ENCODE data around the gene COMMD2. TPM values are rescaled to one million over a fixed set of nuclear protein-coding genes. Genes with fewer than 3 reads are reported as not detected.

The COMMD2 gene
- total and polyA plus RNA-seq, 2 of the 4 experiments (the other 2 are of a cell fraction), result 23.6 to 46.1 TPM

DNA sequence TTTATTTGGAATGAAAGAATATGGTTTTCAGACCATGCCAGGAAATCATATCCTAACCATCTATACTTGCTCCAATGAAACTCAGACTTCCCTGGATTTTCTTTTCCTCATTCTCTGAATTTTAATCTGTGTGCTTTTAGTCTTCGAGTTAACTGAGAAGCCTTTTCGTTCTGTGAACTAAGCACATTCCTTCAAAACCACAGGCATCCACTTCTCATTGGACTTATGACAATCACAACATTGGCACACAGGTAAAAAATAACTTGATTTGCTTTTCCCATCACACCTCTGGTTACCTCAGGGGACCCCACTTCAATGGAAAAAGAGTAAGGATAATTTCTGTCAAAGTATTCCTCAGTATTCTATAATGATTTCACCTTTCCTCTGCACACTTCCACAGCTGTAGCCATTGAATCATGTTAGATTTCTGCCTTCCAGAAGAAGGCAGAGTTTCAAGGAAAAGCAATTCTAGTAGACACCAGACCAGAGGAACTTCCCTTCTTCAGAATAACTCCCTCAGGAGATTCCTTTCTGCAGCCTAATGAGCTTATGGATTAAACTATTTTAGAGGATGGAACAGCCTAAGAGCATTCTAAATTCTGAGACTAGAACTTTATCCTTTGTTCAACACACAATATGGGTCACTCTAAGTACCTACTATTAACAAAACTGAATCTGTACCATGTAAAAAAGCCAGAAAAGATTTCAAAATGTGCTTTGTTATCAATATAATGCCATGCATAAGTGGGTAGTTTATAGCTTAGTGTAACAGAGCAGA is 15.9 kb downstream of the COMMD2 start (continued):
- no peak for TF ChIP-seq RAD21 (IDR thresholded peaks at IDR 0.05; ENCODE audit: low read length)

DNA sequence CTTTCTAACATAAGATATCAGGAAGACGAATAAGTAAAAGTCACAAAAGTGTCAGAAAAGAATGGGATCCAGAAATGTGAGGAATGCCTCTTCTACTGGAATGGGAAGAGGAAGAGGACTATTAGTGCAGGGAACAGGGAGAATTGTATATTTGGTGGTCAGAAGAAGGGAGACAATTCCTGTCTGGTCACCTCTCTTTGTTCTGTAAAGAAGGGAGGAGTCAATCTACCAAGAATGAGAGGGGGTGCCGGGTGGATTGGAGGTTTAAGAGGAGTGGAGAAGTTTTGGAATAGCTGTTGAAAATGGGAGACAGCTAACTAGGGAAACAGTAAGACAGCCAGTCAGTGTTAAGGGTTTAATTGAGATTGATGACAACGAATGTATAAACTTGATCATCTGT is 20.1 kb downstream of the COMMD2 start:
- ATAC-seq (ENCODE audit: low read depth) (no peak), DNase-seq (no peak)
- Histone ChIP-seq H2AK5ac (ENCODE audit: low read depth, low read length) (no peak overlapping the region), H3K23ac (ENCODE audit: low read depth, low read length) (no peak overlapping the region), H3K9ac (ENCODE audit: low read depth, low read length) (no peak overlapping the region), H2AFZ (replicated peaks; ENCODE audit: low read length, poor library complexity) (no peak overlapping the region), H4K91ac (ENCODE audit: insufficient read depth, low read depth, low read length) (no peak overlapping the region), H3K36me3 (ENCODE audit: control insufficient read depth, insufficient read depth, low read length) (no peaks in the 10 kb centered on the region), H3K27me3 (ENCODE audit: control insufficient read depth, insufficient read depth, low read length) (no peaks in the 10 kb centered on the region), H2BK5ac (ENCODE audit: low read depth, low read length, poor library complexity, severe bottlenecking) (no peak overlapping the region), H4K20me1 (ENCODE audit: insufficient read depth, low read length) (no peaks in the 10 kb centered on the region), H2BK120ac (ENCODE audit: low read depth, low read length) (no peak overlapping the region), H2AK9ac (replicated peaks; ENCODE audit: low read depth, low read length, poor library complexity) (no peak overlapping the region), H3K18ac (ENCODE audit: low read depth, low read length) (no peak overlapping the region), H3K4ac (ENCODE audit: low read depth, low read length) (no peak overlapping the region), H2BK15ac (ENCODE audit: low read depth, low read length) (no peak overlapping the region), H4K5ac (ENCODE audit: low read depth, low read length) (no peak overlapping the region), H3K9me3 (ENCODE audit: control insufficient read depth, insufficient read depth, low read length) (no peaks in the 10 kb centered on the region), H3K4me3 (ENCODE audit: insufficient read depth, low read depth, low read length) (no peak overlapping the region), H3K79me1 (ENCODE audit: low read depth in 1 of 2, low read length in 2 of 2) (no peaks in the 10 kb centered on the region), H4K8ac (ENCODE audit: low read depth in 2 of 2, low read length in 2 of 2) (no peak overlapping the region), H2BK20ac (ENCODE audit: low read depth, low read length) (no peak overlapping the region), H3K14ac (replicated peaks; ENCODE audit: low read depth, low read length) (no peak overlapping the region), H3K56ac (ENCODE audit: extremely low read depth, insufficient read depth, low read length) (no peak overlapping the region), H3K27ac (ENCODE audit: insufficient read depth, low read length) (no peak overlapping the region), H3K4me2 (ENCODE audit: low read depth, low read length) (no peak overlapping the region), H3K9me1 (ENCODE audit: insufficient read depth, low read length) (no peaks in the 10 kb centered on the region), H3K4me1 (ENCODE audit: control insufficient read depth, insufficient read depth, low read length) (peaks cover 4% of the 10 kb centered on the region)
- intact Hi-C loops (cut with micrococcal nuclease), result no loop called here
- dilution Hi-C loops (cut with HindIII; ENCODE audit: low sequenced_read_pairs, unreplicated experiment), result loop anchor here (25.0 kb wide), 1 partner anchor 220 kb away; no protein-coding TSS in a partner anchor
- 83% methylated on average over 1 of the region's 3 CpGs; no CpG with 5 or more reads in 1 of the 2 experiments for WGBS, 2 experiments (ENCODE audit: extremely low coverage in 2 of 2, insufficient read length in 1 of 2)
- BruUV-seq (replicated peaks), result no TSS peak
- in situ Hi-C loops (cut with MboI; ENCODE audit: low sequenced_read_pairs), result no loop called here
- ChIA-PET POLR2A (ENCODE audit: unreplicated experiment) (no interaction called here), CTCF (no interaction called here)
- TF ChIP-seq, protein P1, sequence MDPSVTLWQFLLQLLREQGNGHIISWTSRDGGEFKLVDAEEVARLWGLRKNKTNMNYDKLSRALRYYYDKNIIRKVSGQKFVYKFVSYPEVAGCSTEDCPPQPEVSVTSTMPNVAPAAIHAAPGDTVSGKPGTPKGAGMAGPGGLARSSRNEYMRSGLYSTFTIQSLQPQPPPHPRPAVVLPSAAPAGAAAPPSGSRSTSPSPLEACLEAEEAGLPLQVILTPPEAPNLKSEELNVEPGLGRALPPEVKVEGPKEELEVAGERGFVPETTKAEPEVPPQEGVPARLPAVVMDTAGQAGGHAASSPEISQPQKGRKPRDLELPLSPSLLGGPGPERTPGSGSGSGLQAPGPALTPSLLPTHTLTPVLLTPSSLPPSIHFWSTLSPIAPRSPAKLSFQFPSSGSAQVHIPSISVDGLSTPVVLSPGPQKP (IDR thresholded peaks at IDR 0.05; ENCODE audit: borderline replicate concordance, low read depth, low read length), result no peak
- no peak for TF ChIP-seq BHLHE40 (IDR thresholded peaks at IDR 0.05; ENCODE audit: low read depth, low read length)
- no peak for TF ChIP-seq POLR2A (IDR thresholded peaks at IDR 0.05; ENCODE audit: low read depth, low read length)
- no peak for TF ChIP-seq MAZ (IDR thresholded peaks at IDR 0.05; ENCODE audit: borderline replicate concordance, low read depth, low read length)
- TF ChIP-seq, protein P2, sequence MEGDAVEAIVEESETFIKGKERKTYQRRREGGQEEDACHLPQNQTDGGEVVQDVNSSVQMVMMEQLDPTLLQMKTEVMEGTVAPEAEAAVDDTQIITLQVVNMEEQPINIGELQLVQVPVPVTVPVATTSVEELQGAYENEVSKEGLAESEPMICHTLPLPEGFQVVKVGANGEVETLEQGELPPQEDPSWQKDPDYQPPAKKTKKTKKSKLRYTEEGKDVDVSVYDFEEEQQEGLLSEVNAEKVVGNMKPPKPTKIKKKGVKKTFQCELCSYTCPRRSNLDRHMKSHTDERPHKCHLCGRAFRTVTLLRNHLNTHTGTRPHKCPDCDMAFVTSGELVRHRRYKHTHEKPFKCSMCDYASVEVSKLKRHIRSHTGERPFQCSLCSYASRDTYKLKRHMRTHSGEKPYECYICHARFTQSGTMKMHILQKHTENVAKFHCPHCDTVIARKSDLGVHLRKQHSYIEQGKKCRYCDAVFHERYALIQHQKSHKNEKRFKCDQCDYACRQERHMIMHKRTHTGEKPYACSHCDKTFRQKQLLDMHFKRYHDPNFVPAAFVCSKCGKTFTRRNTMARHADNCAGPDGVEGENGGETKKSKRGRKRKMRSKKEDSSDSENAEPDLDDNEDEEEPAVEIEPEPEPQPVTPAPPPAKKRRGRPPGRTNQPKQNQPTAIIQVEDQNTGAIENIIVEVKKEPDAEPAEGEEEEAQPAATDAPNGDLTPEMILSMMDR (conservative IDR thresholded peaks at IDR 0.05; ENCODE audit: low read depth, low read length), result no peak
- no peak for TF ChIP-seq SMC3 (IDR thresholded peaks at IDR 0.05; ENCODE audit: low read depth, low read length)
- TF ChIP-seq RCOR1 (IDR thresholded peaks at IDR 0.05; ENCODE audit: insufficient replicate concordance, low read length), result no peak
- no peak for TF ChIP-seq FOS (IDR thresholded peaks at IDR 0.05; ENCODE audit: low read depth, low read length)
- TF ChIP-seq RFX5 (IDR thresholded peaks at IDR 0.05; ENCODE audit: low read depth, low read length), result no peak
- TF ChIP-seq MAFK (IDR thresholded peaks at IDR 0.05; ENCODE audit: low read depth, low read length), result no peak
- no peak for TF ChIP-seq NFE2L2 (IDR thresholded peaks at IDR 0.05; ENCODE audit: low read depth, low read length)
- TF ChIP-seq CHD1 (IDR thresholded peaks at IDR 0.05; ENCODE audit: low read depth, low read length), result no peak
- no peak for TF ChIP-seq MXI1 (IDR thresholded peaks at IDR 0.05; ENCODE audit: borderline replicate concordance, low read depth, low read length)

All from IMR-90 (cell line).